Measurements from ENCODE around the gene FZR1. TPM values are rescaled to one million over a fixed set of nuclear protein-coding genes. Genes with fewer than 3 reads are reported as not detected.

The FZR1 gene
- total RNA-seq, 1 donor = 30.2 TPM

DNA sequence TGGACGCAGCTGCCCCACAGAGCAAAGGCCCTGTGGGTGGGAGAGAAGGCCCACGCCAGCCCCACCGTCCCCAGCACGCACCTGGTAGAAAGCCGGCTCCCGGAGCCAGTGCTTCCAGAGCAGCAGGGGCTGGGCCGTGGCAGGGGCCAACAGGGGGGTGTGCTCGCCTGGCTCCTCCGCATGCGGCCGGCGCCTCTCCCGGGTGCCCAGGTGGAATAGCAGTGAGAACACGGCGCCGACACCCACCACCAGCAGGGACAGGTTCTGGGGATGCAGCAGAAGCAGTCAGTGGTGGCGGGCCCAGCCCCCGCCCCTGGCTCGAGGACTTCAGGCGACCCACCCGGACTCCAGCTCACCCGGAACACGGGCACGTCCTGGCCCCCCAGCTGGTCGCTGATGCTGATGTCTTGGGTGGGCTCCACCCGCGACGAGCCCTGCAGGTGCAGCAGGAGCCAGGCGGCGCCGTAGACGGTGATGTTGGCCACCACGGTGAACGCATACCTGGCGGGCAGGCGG, 41.7 kb downstream of the FZR1 start:
- no peak overlapping the region for H3K4me3 ChIP-seq (ENCODE audit: low read depth, low read length)
- no peak for DNase-seq (ENCODE audit: low read depth)
- no peak for TF ChIP-seq CTCF (IDR thresholded peaks at IDR 0.05; ENCODE audit: insufficient read depth, low read length)

- TF ChIP-seq CTCF (IDR thresholded peaks at IDR 0.05; ENCODE audit: insufficient read depth, low read length) = no peak
- H3K4me3 ChIP-seq (ENCODE audit: low read depth, low read length) = no peak overlapping the region
- DNase-seq (ENCODE audit: low read depth) = no peak
Measured at GRCh38 chr19:3548606-3549005, 42.5 kb downstream of the FZR1 start.

DNA sequence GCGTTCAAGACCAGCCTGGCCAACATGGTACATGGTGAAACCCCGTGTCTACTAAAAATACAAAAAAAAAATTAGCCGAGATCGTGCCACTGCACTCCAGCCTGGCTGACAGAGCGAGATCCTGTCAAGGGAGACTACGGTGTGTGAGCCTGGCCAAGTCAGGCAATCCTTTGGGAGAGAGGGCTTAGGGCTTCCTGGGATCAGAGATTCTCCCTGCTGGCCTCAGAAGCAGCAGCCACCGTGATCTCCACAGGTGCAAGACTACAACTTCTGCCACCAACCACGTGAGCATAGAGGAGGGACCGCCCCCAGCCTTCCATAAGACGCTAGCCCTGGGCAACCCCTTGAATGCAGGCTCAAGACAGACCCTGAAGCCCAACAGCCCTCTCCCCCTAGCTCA, 43.7 kb downstream of the FZR1 start:
- no peak for DNase-seq (ENCODE audit: low read depth)
- no peak overlapping the region for H3K4me3 ChIP-seq (ENCODE audit: low read depth, low read length)
- no peak for TF ChIP-seq CTCF (IDR thresholded peaks at IDR 0.05; ENCODE audit: insufficient read depth, low read length)

DNA sequence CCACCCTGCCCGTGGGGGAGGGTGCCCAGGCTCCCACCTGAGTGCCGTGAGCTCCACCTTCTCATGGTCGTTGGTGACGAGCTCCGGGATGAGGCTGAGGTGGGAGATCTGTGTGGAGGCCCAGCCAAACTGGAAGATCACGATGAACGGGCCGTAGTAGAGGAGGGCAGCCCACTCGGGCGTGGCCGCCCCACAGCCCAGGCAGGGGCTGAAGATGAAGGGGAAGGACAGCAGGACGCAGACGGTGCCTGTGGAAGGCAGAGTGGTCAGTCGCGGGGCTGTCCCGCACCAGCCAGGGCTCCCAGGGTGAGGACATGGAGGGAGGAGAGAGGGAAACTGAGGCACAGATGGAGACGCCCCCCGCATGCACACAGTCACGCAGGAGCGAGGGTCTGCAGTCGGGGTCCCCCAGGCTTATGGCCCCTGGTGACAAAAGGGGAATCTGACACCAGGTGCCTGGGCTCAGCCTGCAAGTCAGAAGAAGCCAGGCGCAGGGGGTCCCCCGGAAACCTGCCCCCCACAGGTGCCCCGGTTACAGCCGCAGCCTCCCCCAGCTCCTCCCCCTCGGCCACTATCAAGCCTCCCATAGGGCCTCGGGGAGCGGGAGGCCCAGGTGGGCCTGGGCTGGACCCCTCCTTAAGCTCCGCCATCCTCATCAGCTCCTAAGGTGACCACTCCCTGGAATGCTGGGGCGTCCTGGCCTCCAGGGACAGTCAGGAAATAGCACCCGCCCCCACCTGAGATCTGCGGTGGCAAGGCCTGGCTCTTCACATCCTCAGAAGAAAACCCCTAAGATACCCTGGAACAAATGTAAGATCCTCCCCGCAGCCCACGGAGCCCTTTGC, 45.1 kb downstream of the FZR1 start:
- H3K4me3 ChIP-seq (ENCODE audit: low read depth, low read length) = no peak overlapping the region
- TF ChIP-seq CTCF (IDR thresholded peaks at IDR 0.05; ENCODE audit: insufficient read depth, low read length) = no peak
- no peak for DNase-seq (ENCODE audit: low read depth)

DNA sequence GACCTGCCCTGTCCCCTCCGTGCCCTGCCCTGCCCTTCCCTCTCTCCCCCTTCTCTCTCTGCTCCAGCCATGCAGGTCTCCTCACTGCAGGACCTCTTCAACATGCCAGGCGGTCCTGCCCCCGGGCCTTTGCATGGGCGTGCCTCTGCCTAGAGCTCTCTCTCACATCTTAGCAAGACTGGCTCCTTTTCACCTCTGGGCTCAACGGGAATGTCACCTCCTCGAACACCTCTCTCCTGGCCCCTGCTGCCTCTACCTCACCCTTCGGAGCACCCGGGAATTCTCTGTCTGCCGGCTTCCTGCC, 45.6 kb downstream of the FZR1 start:
- no peak for DNase-seq (ENCODE audit: low read depth)
- no peak overlapping the region for H3K4me3 ChIP-seq (ENCODE audit: low read depth, low read length)
- no peak for TF ChIP-seq CTCF (IDR thresholded peaks at IDR 0.05; ENCODE audit: insufficient read depth, low read length)

DNA sequence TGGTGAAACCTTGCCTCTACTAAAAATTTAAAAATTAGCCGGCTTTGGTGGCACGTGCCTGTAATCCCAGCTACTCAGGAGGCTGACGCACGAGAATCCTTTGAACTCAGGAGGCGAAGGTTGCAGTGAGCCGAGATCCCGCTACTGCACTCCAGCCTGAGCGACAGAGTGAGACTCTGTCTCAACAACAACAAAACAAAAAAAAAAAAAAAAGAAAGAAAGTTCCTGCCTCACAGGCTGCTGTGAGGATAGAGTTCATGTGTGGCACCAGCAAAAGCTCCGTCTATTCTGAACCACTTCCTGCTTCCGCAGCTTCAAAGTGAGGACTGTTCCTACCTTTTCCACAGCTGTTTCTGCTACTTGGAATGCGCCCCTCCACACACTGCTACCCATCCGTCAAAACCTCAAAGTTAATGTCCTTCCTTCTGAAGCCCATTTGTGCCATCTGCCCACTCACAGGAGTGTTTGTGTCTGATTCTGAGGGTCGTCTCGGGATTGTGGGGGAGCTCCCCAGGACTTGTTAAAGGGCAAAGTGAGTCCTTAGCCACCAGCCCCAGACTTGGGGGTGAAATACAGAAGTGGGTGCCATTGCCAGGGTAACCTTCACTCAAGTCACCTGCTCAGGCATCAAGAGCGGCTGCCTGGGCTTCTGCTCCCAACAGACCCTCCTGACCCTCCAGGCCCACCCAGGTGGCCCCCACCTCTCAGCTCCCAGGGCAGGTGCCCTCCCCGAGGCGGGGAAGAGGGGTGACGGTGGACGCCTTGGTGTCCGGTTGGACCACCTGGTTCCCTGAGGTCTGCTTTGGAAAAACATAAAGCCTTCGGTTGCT, 48.4 kb downstream of the FZR1 start:
- no peak for DNase-seq (ENCODE audit: low read depth)
- no peak for TF ChIP-seq CTCF (IDR thresholded peaks at IDR 0.05; ENCODE audit: insufficient read depth, low read length)
- H3K4me3 ChIP-seq (ENCODE audit: low read depth, low read length) = no peak overlapping the region
